GM12872 (cell line): ENCODE results near the gene TRNP1.

ENCODE experiments used
- TF ChIP-seq, protein P1 (sequence below): IDR thresholded peaks from 3 replicates; pipeline ENCODE4 v1.5.1; 2011; ENCODE audit warnings: low read depth, mild to moderate bottlenecking, low read length, moderate library complexity; ENCODE audit not compliant: insufficient read depth

TRNP1 gene

DNA sequence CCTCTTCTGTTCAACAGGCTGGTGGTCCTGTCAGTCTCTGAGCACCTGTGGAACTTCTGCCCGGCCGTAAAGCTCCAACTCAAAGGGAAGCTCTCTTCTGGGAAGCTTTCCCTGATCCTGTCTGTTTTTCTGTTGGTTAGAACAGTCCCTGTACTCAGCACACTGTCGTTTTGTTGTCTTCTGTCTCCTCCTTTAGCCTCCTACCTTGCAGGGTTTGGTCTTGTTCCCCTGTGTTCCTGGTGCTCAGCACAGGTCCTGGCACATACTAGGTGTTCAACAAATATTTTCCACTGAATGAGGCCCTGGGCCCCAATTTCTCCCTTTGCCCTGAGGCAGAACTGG, 32.9 kb upstream of the TRNP1 start:
- TF ChIP-seq, protein P1, sequence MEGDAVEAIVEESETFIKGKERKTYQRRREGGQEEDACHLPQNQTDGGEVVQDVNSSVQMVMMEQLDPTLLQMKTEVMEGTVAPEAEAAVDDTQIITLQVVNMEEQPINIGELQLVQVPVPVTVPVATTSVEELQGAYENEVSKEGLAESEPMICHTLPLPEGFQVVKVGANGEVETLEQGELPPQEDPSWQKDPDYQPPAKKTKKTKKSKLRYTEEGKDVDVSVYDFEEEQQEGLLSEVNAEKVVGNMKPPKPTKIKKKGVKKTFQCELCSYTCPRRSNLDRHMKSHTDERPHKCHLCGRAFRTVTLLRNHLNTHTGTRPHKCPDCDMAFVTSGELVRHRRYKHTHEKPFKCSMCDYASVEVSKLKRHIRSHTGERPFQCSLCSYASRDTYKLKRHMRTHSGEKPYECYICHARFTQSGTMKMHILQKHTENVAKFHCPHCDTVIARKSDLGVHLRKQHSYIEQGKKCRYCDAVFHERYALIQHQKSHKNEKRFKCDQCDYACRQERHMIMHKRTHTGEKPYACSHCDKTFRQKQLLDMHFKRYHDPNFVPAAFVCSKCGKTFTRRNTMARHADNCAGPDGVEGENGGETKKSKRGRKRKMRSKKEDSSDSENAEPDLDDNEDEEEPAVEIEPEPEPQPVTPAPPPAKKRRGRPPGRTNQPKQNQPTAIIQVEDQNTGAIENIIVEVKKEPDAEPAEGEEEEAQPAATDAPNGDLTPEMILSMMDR = no peak

- TF ChIP-seq, protein P1 = no peak
These were observed 31.7 kb upstream of the TRNP1 start for GRCh38 chr1:26961826-26962225.

DNA sequence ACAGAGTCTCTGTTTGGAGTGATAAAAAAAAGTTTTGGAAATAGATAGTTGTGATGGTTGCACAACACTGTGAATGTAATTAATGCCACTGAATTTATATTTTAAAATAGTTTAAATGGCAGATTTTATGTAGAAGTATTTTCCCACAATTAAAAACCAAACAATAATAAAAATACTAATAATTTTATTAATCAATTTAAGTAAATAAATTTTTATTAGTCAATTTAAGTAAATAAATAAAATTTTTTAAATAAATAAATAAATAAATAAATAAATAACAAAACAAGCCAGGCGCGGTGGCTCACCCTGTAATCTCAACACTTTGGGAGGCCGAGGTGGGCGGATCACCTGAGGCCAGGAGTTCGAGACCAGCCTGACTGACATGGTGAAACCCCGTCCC, 28.3 kb upstream of the TRNP1 start:
- TF ChIP-seq, protein P1 = no peak

- TF ChIP-seq, protein P1 = no peak
These were observed 27.9 kb upstream of the TRNP1 start for GRCh38 chr1:26965628-26966027.

- TF ChIP-seq, protein P1 = no peak
These were observed 22.7 kb upstream of the TRNP1 start for GRCh38 chr1:26970810-26971209.

- TF ChIP-seq, protein P1 = no peak
These were observed 21.9 kb upstream of the TRNP1 start for GRCh38 chr1:26971590-26971989.

DNA sequence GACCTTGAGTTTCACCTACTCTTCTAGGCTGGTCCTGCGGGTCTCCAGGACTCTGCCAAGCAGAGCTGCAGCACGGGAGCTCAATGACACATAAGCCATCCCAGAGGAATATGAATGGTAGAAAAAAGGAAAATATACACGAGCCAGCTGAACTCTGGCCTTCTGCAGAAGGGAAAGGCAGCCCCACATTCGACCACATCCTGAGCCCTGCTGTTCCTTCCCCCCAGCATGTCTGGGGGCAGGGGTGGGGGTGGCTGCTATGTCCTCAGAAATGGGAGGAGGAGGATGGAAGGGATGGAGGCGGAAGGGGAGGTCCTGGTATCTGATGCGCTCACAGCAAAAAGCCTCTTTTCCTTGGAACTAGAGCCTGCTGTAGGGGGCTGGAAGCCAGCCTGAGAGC, 21.1 kb upstream of the TRNP1 start:
- TF ChIP-seq, protein P1 = no peak

DNA sequence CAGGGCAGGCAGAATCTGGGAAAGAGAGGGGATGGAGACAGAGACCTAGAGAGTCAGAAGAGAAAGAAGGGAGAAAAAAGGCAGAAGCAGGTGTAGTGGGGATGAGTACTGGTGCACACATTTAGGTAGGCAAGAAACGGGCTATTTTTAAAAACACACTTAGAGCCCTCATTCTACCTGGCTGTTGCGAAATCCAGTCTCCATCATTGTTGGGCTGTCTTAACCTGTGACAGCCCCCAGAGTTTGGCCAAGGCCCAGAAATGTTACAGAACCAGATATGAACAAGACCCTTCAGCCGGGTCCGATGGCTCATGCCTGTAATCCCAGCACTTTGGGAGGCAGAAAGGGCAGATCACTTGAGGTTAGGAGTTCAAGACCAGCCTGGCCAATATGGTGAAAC, 20.7 kb upstream of the TRNP1 start:
- TF ChIP-seq, protein P1 = no peak
